SJSA1 (cell line): ENCODE measurements around the gene KCNQ2. TPM values are rescaled to one million over a fixed set of nuclear protein-coding genes. Genes with fewer than 3 reads are reported as not detected.

ENCODE experiments used
- DNase-seq, 2 experiments: peaks; one replicate each; pipeline ENCODE4 v3.0.0-alpha.2; 2015 to 2020; ENCODE audit warnings: low spot score in 2 of 2, low read depth in 1 of 2
- H3K27ac ChIP-seq: fragments of 250-450 bp; sonication (Bioruptor Pico); 2 replicates; pipeline ENCODE4 v1.5.1; 2020; ENCODE audit warnings: mild to moderate bottlenecking, moderate library complexity
- H3K27me3 ChIP-seq: fragments of 250-450 bp; sonication (Bioruptor Pico); replicated peaks from 2 replicates; pipeline ENCODE4 v1.5.1; 2020; ENCODE audit warnings: mild to moderate bottlenecking, moderate library complexity
- H3K36me3 ChIP-seq: fragments of 250-450 bp; sonication (Bioruptor Pico); 2 replicates; pipeline ENCODE4 v1.5.1; 2020; ENCODE audit warnings: mild to moderate bottlenecking
- H3K4me1 ChIP-seq: fragments of 250-450 bp; sonication (Bioruptor Pico); replicated peaks from 2 replicates; pipeline ENCODE4 v1.6.1; 2021; ENCODE audit warnings: mild to moderate bottlenecking
- H3K4me3 ChIP-seq: fragments of 250-450 bp; sonication (Bioruptor Pico); 2 replicates; pipeline ENCODE4 v1.5.1; 2020; ENCODE audit warnings: mild to moderate bottlenecking
- H3K9me3 ChIP-seq: fragments of 250-450 bp; sonication (Bioruptor Pico); replicated peaks from 2 replicates; pipeline ENCODE4 v1.5.1; 2020; ENCODE audit warnings: mild to moderate bottlenecking
- total RNA-seq: library from RNA; depleted of rRNA; stranded (reverse); fragments of >200 nt; shearing (Covaris generic); gene quantifications from 2 replicates; pipeline ENCODE4 v1.2.3, GENCODE V29; 2014

Gene KCNQ2
- total RNA-seq, 1 experiment from 2014 or later, result not detected

DNA sequence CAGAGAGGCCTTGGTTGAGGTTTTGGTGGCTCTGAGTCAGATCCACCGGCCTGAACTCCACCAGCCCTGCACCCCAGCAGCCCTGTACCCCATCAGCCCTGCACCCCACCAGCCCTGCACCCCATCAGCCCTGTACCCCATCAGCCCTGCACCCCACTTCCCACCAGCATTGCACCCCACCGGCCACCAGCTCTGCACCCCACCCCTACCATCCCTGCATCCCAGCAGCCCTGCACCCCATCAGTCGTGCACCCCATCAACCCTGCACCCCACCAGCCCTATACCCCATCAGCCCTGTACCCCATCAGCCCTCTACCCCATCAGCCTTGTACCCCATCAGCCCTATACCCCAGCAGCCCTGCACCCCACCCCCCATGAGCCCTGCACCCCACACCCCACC is 97.0 kb downstream of the KCNQ2 start:
- Histone ChIP-seq H3K27me3 (peaks cover 64% of the 10 kb centered on the region), H3K36me3 (no peaks in the 10 kb centered on the region)

DNA sequence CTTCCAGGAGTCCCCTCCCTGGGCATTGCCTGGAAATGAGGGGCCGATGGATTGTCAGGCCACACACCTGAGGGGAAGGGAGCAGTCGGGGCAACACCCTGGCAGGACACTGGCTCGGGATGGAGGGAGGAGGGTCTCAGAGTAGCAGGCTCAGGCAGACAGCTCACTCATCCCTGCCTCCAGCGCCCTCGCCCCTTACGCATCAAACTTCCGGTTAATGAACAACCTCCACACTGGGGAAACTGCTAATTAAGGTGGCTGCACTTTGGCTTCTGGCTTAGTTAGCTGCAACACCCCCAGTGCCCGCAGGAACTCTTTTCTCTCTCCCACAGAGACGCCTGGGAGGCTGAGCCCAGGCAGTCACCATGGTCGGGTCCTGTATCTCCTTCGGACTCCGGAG is 98.0 kb downstream of the KCNQ2 start:
- no peak for DNase-seq
- H3K4me1 ChIP-seq, result no peaks in the 10 kb centered on the region; the same call in 1 of the 2 replicates
- no peak overlapping the region for H3K4me3 ChIP-seq
- peaks cover 65% of the 10 kb centered on the region for H3K27me3 ChIP-seq
- H3K27ac ChIP-seq, result no peak overlapping the region
- H3K36me3 ChIP-seq, result no peaks in the 10 kb centered on the region
- no peaks in the 10 kb centered on the region for H3K9me3 ChIP-seq

More for the DNA sequence above, 97.0 kb downstream of the KCNQ2 start:
- Histone ChIP-seq H3K4me1 (no peaks in the 10 kb centered on the region; the same call in 1 of the 2 replicates), H3K27ac (no peak overlapping the region), H3K9me3 (no peaks in the 10 kb centered on the region; the same call in 1 of the 2 replicates), H3K4me3 (no peak overlapping the region)
- no peak for DNase-seq

DNA sequence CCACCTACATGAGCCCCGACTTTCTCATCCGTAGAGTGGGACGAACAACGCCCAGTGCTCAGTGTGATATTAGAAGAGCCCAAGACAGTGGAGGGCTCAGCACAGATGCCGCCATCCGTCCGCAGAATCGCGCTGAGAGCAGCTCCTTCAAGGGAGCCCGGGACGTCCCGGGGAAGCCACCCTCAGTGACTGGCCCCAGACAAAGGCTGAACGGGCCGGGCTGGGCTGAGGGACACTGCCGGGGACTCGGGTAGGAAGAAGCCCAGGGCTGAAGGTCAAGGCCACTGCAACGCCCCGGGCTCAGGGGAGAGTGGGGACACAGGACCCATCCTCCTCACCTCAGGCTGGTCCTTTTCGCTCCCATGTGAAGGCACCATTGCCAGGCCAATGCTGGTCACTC is 98.5 kb downstream of the KCNQ2 start:
- H3K4me1 ChIP-seq, result no peaks in the 10 kb centered on the region
- H3K9me3 ChIP-seq, result no peaks in the 10 kb centered on the region
- H3K27ac ChIP-seq, result no peak overlapping the region
- H3K27me3 ChIP-seq, result peaks cover 70% of the 10 kb centered on the region
- no peaks in the 10 kb centered on the region for H3K36me3 ChIP-seq
- no peak for DNase-seq
- no peak overlapping the region for H3K4me3 ChIP-seq

DNA sequence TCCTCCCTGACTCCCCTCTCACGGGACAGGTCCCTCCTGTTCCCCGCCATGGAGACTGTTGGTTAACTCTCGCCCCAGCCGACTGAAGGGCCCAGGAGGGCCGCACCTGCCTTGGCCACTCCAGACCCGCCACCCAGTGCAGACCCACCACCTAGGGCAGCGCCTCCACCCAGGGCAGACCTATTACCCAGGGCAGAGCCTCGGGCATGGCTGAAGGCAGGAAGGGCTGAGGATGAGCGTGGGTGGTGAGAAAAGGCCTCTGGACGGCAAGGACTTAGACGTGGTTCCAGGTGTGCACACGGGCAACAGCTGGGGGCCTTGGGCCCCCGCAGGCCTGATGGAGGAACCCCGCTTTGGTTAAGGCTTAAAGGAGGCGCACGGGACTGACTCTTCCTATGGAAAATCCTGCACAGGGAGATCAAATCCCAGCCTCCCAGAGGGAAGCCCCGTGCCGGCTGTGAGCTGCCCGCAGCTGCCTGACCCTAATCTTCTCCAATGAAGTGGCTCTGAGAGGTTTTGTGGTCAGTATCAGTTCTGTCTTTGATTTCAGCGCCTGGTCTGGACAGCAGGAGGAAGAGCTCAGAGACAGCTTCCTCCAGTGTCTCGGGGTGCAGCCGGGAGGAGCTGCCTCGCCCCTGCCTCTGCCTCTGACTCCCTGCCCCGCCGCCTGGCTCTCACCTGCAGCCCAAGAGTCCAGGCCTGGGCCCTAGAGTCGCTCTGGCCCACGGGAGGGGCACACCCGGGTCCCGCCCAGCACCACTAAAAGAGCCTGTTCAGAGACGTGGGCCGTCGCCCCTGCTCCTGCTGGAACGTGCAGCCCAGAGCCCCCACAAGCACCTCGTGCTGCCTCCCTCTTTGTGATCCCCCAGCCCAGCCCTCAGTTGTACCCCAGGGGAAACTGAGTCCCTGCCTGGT is 99.2 kb downstream of the KCNQ2 start:
- Histone ChIP-seq H3K4me3 (no peak overlapping the region), H3K4me1 (no peaks in the 10 kb centered on the region), H3K27ac (no peak overlapping the region), H3K27me3 (peaks cover 68% of the 10 kb centered on the region), H3K36me3 (no peaks in the 10 kb centered on the region), H3K9me3 (no peaks in the 10 kb centered on the region)
- DNase-seq, result no peak

DNA sequence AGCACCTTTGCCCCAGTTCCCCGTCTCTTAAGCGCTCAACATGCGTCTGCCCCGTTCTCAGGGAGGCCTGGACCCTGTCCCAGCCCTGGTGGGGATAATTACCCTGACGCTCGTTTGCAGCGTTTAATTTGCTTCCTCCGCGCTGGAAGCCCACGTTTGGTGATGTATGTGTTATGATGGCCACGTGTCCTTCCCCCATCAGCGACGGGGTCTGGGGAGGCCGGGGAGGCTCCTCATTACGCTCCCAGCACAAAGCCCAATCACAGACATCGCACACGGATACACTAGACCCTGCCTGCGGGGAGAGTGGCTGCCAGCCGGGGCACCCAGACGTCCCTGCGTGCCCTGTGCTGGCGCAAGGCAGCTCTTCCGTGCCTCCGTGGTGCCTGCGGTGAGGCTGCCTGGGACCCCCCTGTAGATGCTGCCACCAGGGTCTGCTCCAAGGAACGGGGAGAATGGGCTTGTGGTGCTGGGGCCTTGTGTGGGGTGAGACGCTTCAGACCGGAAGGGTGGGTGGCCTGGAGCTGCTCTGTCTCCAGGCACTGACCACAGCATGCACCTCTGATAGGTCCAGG is 101.1 kb downstream of the KCNQ2 start:
- Histone ChIP-seq H3K36me3 (no peaks in the 10 kb centered on the region), H3K27ac (no peak overlapping the region), H3K4me1 (no peaks in the 10 kb centered on the region), H3K9me3 (no peaks in the 10 kb centered on the region), H3K27me3 (peaks cover 62% of the 10 kb centered on the region), H3K4me3 (no peak overlapping the region)
- DNase-seq, result no peak

DNA sequence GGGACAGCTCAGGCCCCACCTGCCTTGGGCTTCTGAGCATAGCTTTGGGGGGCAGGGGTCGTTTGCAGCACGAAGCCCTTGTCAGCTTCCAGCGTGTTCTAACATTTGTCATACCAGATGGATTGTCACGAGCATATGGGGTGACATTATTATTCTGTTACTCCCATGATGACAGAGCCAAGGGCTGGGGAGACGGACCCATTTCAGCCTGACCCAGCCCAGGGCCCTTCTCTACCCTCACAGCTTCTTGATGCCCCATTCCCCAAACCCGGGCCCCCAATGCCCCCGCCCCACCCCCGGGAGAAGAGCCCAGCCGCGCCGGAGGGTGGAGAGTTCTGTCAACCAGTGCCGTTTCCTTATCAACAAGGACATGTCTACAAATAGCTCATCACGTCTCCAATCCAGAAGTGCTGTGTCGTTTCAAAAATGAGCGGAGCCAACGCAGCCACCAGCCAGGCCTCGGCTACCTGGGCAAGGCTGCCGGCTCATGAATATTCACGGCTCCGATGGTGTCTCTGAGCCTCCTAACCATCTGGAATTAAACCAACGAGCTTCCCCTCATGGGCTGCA is 101.8 kb downstream of the KCNQ2 start:
- DNase-seq, result no peak

DNA sequence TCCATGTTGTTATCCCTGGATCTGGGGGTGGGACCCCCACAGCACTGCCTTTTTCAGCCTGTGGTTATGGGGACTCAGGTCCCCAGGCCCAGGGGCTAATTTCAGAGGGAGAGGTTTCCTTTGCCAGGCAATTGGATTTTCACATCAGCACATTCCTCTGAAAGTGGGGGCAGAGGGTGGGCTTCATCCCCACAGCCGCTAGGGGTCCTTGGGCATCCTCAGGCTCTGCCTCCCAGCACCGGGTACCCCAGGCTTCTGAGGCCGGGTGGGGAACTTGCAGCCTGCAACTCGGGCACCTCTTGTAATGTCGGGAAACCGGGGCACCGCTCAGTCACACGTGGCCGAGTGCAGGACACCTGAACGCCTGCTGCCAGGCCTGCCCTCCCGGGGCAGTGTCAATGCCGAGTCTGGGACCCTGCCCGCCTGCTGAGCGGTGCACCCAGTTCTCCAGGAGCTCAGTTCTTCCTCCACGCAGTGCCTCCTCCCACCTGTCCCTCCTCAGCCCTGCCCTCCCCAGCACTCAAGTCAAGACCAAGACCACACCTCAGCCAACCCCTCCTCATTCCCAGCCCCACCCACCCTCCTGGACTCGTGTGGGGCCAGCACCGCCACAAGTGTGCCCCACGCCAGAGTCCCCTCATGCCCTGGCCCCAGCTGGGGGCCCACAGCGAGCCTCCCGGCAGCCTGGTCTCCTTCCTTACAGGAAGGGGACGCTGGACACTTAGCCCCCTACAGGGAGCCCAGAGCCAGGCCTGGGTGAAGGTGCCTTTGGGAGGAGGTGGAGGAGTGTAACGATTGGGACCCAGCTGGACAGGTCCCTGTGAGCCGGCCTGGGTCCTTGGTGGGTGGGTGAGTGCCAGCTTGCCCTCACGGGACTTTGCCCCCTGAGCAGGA is 102.5 kb downstream of the KCNQ2 start:
- no peak overlapping the region for H3K4me3 ChIP-seq
- no peaks in the 10 kb centered on the region for H3K36me3 ChIP-seq
- no peak overlapping the region for H3K27ac ChIP-seq
- H3K9me3 ChIP-seq, result no peaks in the 10 kb centered on the region
- no peaks in the 10 kb centered on the region for H3K4me1 ChIP-seq
- no peak for DNase-seq
- peaks cover 64% of the 10 kb centered on the region for H3K27me3 ChIP-seq

More for the DNA sequence above, 101.8 kb downstream of the KCNQ2 start:
- no peaks in the 10 kb centered on the region for H3K9me3 ChIP-seq
- H3K27ac ChIP-seq, result no peak overlapping the region
- H3K27me3 ChIP-seq, result peaks cover 61% of the 10 kb centered on the region
- no peak overlapping the region for H3K4me3 ChIP-seq
- no peaks in the 10 kb centered on the region for H3K4me1 ChIP-seq
- H3K36me3 ChIP-seq, result no peaks in the 10 kb centered on the region

DNA sequence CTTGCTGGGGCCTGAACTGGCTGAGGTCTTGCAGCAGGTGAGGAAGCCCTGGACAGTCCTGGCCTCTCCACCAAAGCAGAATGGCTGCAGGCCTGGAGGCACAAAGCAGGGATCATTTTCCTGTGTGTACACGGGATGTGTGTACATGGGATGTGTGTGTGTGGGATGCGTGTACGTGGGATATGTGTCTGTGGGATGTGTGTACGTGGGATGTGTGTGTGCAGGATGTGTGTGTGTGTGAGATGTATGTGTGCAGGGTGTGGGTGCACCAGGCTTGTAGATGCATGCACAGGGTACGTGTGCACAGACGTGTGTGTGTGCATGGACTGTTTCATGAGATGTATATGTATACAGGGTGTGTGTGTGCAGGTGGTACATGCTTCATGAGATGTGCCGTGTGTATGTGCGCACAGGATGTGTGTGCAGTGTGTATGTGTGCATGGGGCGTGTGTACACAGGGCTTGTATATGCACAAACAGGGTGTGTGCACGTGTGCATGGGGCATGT is 103.4 kb downstream of the KCNQ2 start:
- H3K27ac ChIP-seq, result no peak overlapping the region
- H3K36me3 ChIP-seq, result no peaks in the 10 kb centered on the region
- H3K27me3 ChIP-seq, result peaks cover 60% of the 10 kb centered on the region
- H3K9me3 ChIP-seq, result no peaks in the 10 kb centered on the region
- H3K4me1 ChIP-seq, result no peaks in the 10 kb centered on the region
- H3K4me3 ChIP-seq, result no peak overlapping the region
- no peak for DNase-seq

DNA sequence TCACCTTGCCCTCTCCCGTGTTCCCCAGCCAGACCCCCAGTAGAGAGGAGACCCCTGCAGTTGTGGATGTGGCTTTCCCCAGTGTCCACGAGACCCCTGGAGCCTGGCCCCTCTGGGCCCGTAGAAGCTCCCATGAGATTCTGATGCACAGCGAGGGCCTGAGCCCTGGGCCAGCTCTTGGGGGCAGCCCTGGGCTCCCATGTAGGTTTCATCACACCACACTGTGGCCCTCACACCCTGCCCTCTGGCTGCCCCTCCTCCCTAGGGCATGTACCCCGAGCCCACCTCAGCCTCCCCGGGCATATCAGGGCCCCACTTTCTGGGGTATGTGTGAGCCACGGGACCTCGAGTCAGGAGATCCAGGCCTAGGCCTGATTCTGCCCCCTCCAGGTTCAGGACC is 104.3 kb downstream of the KCNQ2 start:
- H3K27ac ChIP-seq, result no peak overlapping the region
- no peak for DNase-seq
- H3K4me3 ChIP-seq, result no peak overlapping the region
- no peaks in the 10 kb centered on the region for H3K9me3 ChIP-seq
- no peaks in the 10 kb centered on the region for H3K36me3 ChIP-seq
- no peaks in the 10 kb centered on the region for H3K4me1 ChIP-seq
- H3K27me3 ChIP-seq, result peaks cover 62% of the 10 kb centered on the region

DNA sequence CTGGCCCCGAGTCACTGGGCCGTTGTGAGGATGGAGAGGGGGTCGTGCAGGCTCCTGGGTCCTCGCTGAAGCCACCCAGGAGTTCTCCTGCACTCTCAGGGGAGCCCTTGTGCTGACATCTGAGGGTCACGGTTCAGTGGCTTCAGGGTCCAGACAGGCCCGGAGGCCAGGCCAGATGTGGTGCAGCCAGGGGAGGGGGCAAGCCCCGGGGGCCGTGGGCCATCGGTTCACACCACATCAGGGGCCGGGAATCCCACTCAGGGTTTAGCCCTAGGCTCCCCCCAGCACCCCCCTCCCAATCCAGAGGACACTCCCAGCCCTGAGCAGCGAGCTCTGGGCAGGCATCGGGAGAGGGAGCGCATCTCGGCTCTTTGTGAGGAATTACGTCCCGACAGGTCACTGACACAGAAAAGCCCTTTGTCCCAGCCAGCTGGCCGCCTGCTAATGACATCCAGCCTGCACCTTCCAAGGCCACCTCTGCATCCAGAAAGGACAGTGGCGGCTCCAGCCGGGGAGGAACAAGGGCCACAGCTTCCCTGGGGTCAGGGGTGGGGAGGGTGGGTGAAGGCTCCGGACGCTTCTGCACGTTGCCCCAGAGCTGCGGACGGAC is 104.9 kb downstream of the KCNQ2 start:
- Histone ChIP-seq H3K4me3 (no peak overlapping the region), H3K27ac (no peak overlapping the region), H3K36me3 (no peaks in the 10 kb centered on the region), H3K4me1 (no peaks in the 10 kb centered on the region), H3K27me3 (peaks cover 62% of the 10 kb centered on the region), H3K9me3 (no peaks in the 10 kb centered on the region)
- no peak for DNase-seq

DNA sequence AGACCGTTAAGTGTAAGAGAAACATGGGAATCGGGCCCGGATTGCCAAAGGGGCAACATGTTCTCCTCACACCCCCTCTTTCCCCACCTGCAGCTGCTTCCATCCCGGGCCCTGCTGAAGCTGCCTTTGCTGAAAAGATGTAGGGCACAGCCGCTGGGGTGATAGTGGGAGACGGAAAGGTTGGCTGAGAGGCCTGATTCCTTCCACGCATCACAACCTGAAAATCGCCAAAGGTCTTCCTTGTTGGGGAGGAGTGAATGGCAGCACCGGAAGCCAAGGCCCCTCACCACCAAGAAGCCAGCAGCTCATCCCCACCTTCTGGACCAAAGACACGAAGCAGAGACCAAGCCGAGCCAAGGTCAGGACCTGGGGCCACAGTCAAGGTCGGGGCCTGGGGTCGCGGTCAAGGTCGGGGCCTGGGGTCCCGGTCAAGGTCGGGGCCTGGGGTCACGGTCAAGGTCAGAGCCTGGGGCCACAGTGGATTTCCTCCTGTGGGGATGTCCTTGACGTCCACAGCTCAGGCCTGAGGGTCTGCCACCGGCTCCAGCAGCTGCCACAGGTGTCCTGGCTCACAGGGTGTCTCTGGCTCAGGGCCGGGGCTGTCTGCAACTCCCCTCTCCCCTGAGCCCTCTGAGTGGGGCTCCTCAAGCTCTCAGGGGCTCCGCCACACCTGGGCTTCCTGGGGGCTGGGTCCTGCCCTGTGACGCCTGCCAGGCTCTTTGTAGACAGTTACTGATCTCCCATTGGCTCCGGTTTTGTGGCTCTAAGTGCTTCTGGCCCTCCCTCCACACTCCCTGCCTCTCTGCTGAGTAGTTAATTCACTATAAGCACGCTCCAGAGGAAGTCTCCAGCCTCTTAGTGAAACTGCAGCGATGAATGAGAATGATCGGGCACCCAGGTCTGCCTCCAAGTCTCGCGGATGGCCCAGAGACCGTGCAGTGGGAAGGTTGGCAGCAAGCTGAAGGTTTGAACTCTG is 105.8 kb downstream of the KCNQ2 start:
- no peaks in the 10 kb centered on the region for H3K4me1 ChIP-seq
- no peak overlapping the region for H3K4me3 ChIP-seq
- DNase-seq, result no peak
- H3K9me3 ChIP-seq, result no peaks in the 10 kb centered on the region
- peaks cover 65% of the 10 kb centered on the region for H3K27me3 ChIP-seq
- no peaks in the 10 kb centered on the region for H3K36me3 ChIP-seq
- H3K27ac ChIP-seq, result no peak overlapping the region
